GM23338 (cell line): ENCODE results near the gene WASL. TPM values are rescaled to one million over a fixed set of nuclear protein-coding genes. Genes with fewer than 3 reads are reported as not detected.

Source experiments
- ATAC-seq: fragments of 200-7000 bp; cut with Tn5 transposase; 3 replicates; pipeline ENCODE4 v1.9.1; 2020
- DNase-seq: peaks from one replicate; pipeline ENCODE4 v3.0.0-alpha.2; 2015; ENCODE audit warnings: low spot score
- H2AFZ ChIP-seq: fragments of 200-600 bp; sonication (generic); 2 replicates; pipeline ENCODE4 v1.8.0; 2016; ENCODE audit warnings: antibody characterized with exemption, mild to moderate bottlenecking, moderate library complexity
- H3F3A ChIP-seq: fragments of 200-600 bp; sonication (generic); replicated peaks from 2 replicates; pipeline ENCODE4 v1.8.0; 2017; ENCODE audit warnings: antibody characterized with exemption, mixed run types, low read depth
- H3K27ac ChIP-seq: fragments of 200-600 bp; sonication (generic); 2 replicates; pipeline ENCODE4 v1.6.1; 2016; ENCODE audit warnings: low read depth
- H3K27me3 ChIP-seq: fragments of 200-600 bp; sonication (generic); 2 replicates; pipeline ENCODE4 v1.8.0; 2016; ENCODE audit warnings: mild to moderate bottlenecking, mixed run types, moderate library complexity; ENCODE audit not compliant: insufficient read depth
- H3K36me3 ChIP-seq: fragments of 200-600 bp; sonication (generic); 2 replicates; pipeline ENCODE4 v1.8.0; 2016; ENCODE audit warnings: mild to moderate bottlenecking; ENCODE audit not compliant: insufficient read depth
- H3K4me1 ChIP-seq: fragments of 200-600 bp; sonication (generic); 2 replicates; pipeline ENCODE4 v1.8.0; 2016; ENCODE audit warnings: mild to moderate bottlenecking, moderate library complexity; ENCODE audit not compliant: insufficient read depth
- H3K4me2 ChIP-seq: fragments of 200-600 bp; sonication (generic); 2 replicates; pipeline ENCODE4 v1.7.1; 2017; ENCODE audit warnings: mixed run types
- H3K4me3 ChIP-seq: fragments of 200-600 bp; sonication (generic); 2 replicates; pipeline ENCODE4 v1.6.1; 2016; ENCODE audit warnings: mixed run types
- H3K79me2 ChIP-seq: fragments of 200-600 bp; sonication (generic); replicated peaks from 2 replicates; pipeline ENCODE4 v1.8.0; 2017; ENCODE audit warnings: mild to moderate bottlenecking; ENCODE audit not compliant: insufficient read depth
- H3K9me2 ChIP-seq: fragments of 200-600 bp; sonication (generic); 2 replicates; pipeline ENCODE4 v1.8.0; 2017; ENCODE audit not compliant: insufficient read depth
- H4K20me1 ChIP-seq: fragments of 200-600 bp; sonication (generic); replicated peaks from 2 replicates; pipeline ENCODE4 v1.8.0; 2017; ENCODE audit warnings: mild to moderate bottlenecking; ENCODE audit not compliant: insufficient read depth
- H3K27ac Mint-ChIP-seq: 2 replicates; pipeline ENCODE4 v1.8.0; 2020; ENCODE audit warnings: inconsistent platforms, mild to moderate bottlenecking, moderate library complexity, mixed read lengths
- H3K27me3 Mint-ChIP-seq: 3 replicates; pipeline ENCODE4 v1.8.0; 2022; ENCODE audit warnings: low read depth, mild to moderate bottlenecking, moderate library complexity, mixed read lengths, inconsistent platforms; ENCODE audit not compliant: insufficient read depth, poor library complexity
- H3K36me3 Mint-ChIP-seq: 3 replicates; pipeline ENCODE4 v1.8.0; 2021; ENCODE audit warnings: low read depth, mild to moderate bottlenecking, inconsistent platforms, moderate library complexity, mixed read lengths
- H3K4me1 Mint-ChIP-seq: 3 replicates; pipeline ENCODE4 v1.8.0; 2020; ENCODE audit warnings: mild to moderate bottlenecking, inconsistent platforms, mixed read lengths
- H3K4me3 Mint-ChIP-seq: 3 replicates; pipeline ENCODE4 v1.8.0; 2021; ENCODE audit warnings: moderate library complexity, mild to moderate bottlenecking, inconsistent platforms, mixed read lengths
- H3K9me3 Mint-ChIP-seq: 3 replicates; pipeline ENCODE4 v1.8.0; 2020; ENCODE audit warnings: moderate library complexity, mild to moderate bottlenecking, inconsistent platforms, mixed read lengths
- CREB1 ChIP-seq: fragments of 250-450 bp; sonication (Bioruptor Pico); IDR thresholded peaks from 2 replicates; pipeline ENCODE4 v1.5.0; 2020; ENCODE audit warnings: low read depth, mild to moderate bottlenecking, moderate library complexity
- CTCF ChIP-seq, 2 experiments: fragments of 200-600 bp in 1 of 2; sonication (generic) in 1 of 2; conservative IDR thresholded peaks; 2 replicates each; pipeline versions ENCODE4 v1.5.1 to v1.6.1; 2016 to 2017; ENCODE audit warnings: antibody characterized with exemption in 2 of 2, low read depth in 2 of 2, mild to moderate bottlenecking in 2 of 2, moderate library complexity in 1 of 2
- EZH2phosphoT487 ChIP-seq: fragments of 200-600 bp; sonication (generic); IDR thresholded peaks from one replicate; pipeline ENCODE4 v1.8.1; 2018; ENCODE audit warnings: antibody characterized with exemption; ENCODE audit not compliant: unreplicated experiment
- NANOG ChIP-seq: IDR thresholded peaks from 2 replicates; pipeline ENCODE4 v1.6.1; 2016; ENCODE audit warnings: antibody characterized with exemption, borderline replicate concordance
- ZNF114 ChIP-seq: fragments of 250-450 bp; sonication (Bioruptor Pico); IDR thresholded peaks from 2 replicates; pipeline ENCODE4 v1.5.0; 2020; ENCODE audit warnings: mild to moderate bottlenecking, moderate library complexity
- ZNF462 ChIP-seq: fragments of 250-450 bp; sonication (Bioruptor Pico); IDR thresholded peaks from 2 replicates; pipeline ENCODE4 v1.5.0; 2020; ENCODE audit warnings: mild to moderate bottlenecking, moderate library complexity
- polyA plus RNA-seq: library from polyadenylated mRNA; unstranded; fragments of >200 nt; fragmentation: Nextera tagmentation; extraction: Ambion mirVana; gene quantifications from 2 replicates; pipeline ENCODE4 v1.2.1, GENCODE V29; 2016
- total RNA-seq: library from RNA; depleted of rRNA; stranded (reverse); fragments of >200 nt; shearing (Covaris generic); gene quantifications from 2 replicates; pipeline ENCODE4 v1.2.3, GENCODE V29; 2014

The WASL gene
- total and polyA plus RNA-seq, 2 experiments from 2014 or later: 36.4 to 45.3 TPM

- no peak for TF ChIP-seq ZNF114 (CRISPR knock-in tag)
- no peak for TF ChIP-seq CREB1
- no peak for TF ChIP-seq NANOG
- no peak for TF ChIP-seq ZNF462 (CRISPR knock-in tag)
Observed at GRCh38 chr7:123705211-123705901, 43.4 kb downstream of the WASL start (continued).

- Mint-ChIP-seq H3K4me1 (peaks cover 25% of the 10 kb centered on the region), H3K27me3 (peaks cover 6% of the 10 kb centered on the region), H3K9me3 (no peaks in the 10 kb centered on the region), H3K4me3 (no peak overlapping the region), H3K27ac (no peak overlapping the region; the same call in 1 of the 2 replicates), H3K36me3 (peaks cover 48% of the 10 kb centered on the region)
- Histone ChIP-seq H3K36me3 (peaks cover 23% of the 10 kb centered on the region; the same call in 1 of the 2 replicates), H3F3A (0 out of 2 replicates have a peak, but pooled peaks cover 3% of the 10 kb centered on the region), H3K79me2 (peaks cover 16% of the 10 kb centered on the region), H3K4me2 (no peak overlapping the region), H3K27ac (no peak overlapping the region), H3K4me3 (no peak overlapping the region), H3K9me2 (no peaks in the 10 kb centered on the region), H3K4me1 (peaks cover 22% of the 10 kb centered on the region), H4K20me1 (no peaks in the 10 kb centered on the region), H3K27me3 (no peaks in the 10 kb centered on the region), H2AFZ (no peak overlapping the region)
- TF ChIP-seq ZNF114 (CRISPR knock-in tag) (no peak), EZH2phosphoT487 (no peak), CTCF (conservative IDR thresholded peaks at IDR 0.05; ENCODE audit: low read depth in 2 of 2) (no peak)
- DNase-seq (no peak), ATAC-seq (no peak)
Observed at GRCh38 chr7:123695944-123696677, 52.7 kb downstream of the WASL start.
